GM18505 (cell line): Measurements from ENCODE around the gene PEX13.
"Not testable (repeated sequence)": the region's sequence is repeated elsewhere in the genome, so short reads cannot be mapped to it uniquely, and the experiment has no call there.

ENCODE experiments used
- ATAC-seq: cut with Tn5 transposase; IDR thresholded peaks from one replicate; pipeline ENCODE4 v1.9.1; 2021; ENCODE audit not compliant: unreplicated experiment
- POLR2A ChIP-seq: IDR thresholded peaks from 4 replicates; pipeline ENCODE4 v1.6.1; 2011; ENCODE audit warnings: borderline replicate concordance; ENCODE audit not compliant: insufficient read depth, insufficient read length; ENCODE audit errors: extremely low read depth

Gene PEX13, protein sequence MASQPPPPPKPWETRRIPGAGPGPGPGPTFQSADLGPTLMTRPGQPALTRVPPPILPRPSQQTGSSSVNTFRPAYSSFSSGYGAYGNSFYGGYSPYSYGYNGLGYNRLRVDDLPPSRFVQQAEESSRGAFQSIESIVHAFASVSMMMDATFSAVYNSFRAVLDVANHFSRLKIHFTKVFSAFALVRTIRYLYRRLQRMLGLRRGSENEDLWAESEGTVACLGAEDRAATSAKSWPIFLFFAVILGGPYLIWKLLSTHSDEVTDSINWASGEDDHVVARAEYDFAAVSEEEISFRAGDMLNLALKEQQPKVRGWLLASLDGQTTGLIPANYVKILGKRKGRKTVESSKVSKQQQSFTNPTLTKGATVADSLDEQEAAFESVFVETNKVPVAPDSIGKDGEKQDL

DNA sequence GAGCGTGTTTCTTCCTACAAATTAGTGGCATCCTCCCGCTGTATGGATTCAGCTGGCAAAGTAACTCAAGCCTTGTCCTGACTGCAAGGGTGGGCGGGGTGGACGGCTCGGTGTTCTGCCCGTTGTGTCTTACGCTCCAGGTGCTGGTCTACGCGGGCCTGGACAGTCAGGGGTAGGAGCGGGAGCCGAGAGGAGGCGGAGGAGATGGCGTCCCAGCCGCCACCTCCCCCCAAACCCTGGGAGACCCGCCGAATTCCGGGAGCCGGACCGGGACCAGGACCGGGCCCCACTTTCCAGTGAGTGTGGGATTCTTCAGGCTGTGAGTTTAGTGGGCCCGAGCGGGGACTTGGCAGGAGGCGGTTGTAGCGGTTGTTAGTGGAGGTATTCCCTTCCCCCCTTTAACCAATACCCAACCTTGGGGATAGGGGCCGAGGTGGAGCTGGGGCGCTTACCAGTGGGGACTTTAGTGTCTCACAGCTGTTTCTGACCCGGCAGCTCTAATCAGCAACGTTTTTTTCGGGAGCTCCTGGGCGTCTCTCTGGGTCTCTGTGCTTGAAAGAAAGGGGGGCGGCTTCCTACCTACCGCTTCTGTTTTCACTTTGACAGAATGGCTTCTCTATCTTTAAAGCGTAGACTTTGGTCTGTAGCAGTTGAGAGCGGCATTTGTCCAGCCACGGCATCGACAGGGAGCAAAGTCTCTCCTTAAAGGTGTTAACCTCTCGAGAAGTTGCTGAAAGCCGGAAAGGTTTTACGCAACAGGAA lies at the start of gene PEX13, which contains the start of gene PUS10:
TSS of gene PEX13 (plus strand) at position 165 of the 762 bp plus-strand sequence. CDS start at position 205, 40 bp downstream.
TSS of gene PUS10 (minus strand) at position 700 of the 762 bp plus-strand sequence. CDS start 6,365 bp downstream, outside the sequence.
- peak; percentile 69 for TF ChIP-seq POLR2A
- ATAC-seq, result peak; percentile 75

DNA sequence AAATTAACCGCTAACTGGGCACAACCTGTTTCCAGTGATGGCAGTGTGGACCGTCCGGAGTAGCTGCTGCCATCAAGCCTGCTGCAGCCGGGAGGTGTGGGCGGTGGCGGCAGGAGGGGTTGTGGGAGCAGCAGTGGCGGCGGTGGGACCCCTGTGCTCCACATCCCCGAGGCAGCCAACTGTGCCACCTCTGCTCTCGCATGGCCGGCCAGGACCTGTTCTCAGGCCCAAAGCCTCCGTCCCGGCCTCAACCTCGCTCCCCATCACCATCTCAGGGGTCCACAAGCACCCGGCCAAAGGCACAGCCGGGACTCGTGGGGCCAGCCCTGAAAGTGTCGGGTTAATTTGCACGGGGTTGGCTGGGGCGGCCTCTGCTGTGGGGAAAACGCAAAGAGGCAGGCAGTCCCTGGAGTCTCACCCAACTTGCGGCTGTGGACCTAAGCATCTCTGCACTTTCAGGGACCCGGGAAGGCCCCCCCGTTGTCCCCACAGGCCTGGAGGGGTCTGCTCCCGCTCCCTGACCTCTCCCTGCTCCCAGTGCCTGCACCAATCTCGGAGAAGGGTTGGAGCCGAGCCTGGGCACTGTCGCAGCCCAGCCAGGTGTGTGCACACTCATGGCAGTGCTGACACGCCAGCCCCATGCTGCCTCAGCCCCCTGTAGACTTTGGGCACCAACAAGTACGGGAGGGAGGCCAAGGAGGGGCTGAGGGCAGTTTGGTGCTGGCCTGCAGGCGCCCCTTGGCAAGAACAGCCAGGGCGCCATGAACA lies 44.4 kb upstream of the PEX13 start:
- ATAC-seq, result no peak
- peak; percentile 29 for TF ChIP-seq POLR2A

DNA sequence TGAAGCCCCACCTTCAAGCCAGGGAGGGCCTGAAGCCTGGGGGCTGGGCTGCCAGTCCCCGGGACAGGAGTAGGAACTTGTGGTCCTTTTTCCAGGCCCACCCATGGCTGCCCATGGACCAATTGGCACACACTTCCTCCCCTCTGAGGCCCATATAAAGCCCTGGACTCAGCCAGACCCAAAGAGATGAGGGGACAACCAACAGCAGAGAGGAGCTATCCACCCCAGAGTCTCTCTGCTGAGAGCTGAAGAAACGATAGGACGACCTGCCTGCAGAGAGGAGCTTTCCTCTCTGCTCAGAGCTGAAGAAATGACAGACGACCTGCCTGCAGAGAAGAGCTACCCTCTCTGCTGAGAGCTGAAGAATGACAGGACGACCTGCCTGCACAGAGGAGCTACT lies 43.8 kb upstream of the PEX13 start:
- no peak for TF ChIP-seq POLR2A
- ATAC-seq, result no peak

DNA sequence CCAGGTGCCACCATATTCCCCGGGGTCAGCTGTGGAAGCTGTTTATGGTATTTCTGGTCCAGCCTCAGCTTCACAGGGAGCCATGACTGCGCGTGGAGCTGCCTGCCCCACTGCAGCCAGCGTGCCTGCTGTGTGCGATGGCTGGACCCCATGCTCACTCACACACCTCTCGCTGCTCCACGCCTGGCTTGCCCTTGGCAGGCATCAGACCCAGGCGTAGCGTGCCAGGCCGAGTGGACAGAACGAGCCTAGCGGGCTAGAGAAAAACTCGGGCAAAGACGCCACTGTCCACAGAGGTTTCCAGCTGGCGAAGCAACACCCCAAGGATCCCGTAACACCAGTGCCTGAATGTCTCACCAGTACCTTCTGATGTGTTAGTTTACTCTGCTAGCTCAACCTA lies 42.9 kb upstream of the PEX13 start:
- TF ChIP-seq POLR2A, result no peak
- ATAC-seq, result no peak

DNA sequence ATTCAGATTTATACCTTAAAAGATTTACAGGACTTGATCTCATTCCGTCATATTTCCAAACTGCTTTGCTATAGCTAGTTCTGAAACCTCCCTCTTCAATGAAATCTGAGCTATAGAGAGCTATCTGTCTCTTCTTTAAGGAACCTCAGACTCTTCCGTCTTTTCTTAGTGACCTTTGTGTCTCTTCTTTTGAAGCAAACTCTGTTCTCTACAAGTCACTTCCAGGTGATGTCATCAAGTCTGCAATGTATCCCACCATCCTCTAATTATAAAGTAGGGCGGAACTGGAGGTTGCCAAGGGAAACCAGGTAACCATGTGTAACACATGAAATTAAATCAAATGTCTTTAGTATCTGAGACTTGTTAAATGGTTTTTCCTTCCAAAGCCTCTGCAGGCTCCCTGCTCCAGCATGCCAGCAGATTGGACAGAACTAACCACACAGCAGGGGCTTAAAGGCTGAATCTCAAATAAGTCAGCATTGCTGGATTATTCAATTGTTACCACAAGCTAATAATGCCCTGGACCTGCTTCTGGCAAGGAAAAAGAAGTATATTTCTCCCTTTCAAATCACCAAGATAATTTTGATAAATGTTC lies 41.2 kb upstream of the PEX13 start:
- TF ChIP-seq POLR2A, result no peak
- ATAC-seq, result no peak

DNA sequence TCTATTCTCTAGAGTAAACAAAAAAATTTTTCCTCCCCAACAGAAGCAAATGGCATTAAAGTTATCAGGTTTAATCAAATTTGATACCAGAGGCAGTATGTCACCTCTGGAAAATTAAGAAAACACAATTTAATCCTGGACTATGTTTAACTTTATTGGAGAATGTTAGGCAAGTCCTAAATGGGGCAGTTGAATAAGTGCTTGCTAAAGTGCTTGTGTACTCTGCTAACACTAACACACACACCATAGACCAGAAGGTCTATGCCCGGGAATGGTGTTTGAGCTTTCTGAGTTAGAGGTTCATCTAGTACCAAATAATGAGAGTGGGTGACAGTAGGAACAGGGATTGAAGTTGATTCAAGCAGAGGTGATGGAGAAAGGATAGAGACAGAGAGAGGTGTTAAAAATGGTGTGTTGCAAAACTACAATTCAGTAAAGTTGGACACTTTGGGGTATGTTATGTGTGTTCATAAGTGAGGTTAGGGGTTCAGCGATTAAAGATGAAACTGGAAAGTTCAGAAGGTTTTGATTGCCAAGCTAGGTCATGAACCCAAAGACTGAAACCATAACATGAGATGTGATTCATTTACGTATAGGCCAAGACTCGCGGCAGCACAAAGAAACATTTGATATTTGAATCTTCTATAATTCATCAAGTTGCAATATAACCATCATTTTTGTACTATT lies 40.5 kb upstream of the PEX13 start:
- no peak for TF ChIP-seq POLR2A
- peak; percentile 57 for ATAC-seq

DNA sequence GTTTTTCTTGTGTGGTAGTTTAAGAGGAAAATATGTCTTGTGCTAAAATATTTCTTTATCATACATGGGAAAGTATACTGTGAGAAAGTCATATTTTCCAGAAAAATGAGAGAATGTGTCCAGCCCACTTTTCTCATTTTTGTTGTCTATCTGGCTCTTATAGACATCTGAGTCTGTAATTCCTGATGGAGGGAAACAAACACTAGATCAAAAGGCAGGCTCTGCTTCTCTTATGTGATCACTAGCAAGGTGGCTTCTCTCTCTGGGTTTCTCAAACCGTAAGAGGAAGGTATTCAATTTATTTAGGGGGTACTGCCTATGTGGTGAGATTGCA lies 40.0 kb upstream of the PEX13 start:
- peak; percentile 4 for ATAC-seq
- TF ChIP-seq POLR2A, result no peak

DNA sequence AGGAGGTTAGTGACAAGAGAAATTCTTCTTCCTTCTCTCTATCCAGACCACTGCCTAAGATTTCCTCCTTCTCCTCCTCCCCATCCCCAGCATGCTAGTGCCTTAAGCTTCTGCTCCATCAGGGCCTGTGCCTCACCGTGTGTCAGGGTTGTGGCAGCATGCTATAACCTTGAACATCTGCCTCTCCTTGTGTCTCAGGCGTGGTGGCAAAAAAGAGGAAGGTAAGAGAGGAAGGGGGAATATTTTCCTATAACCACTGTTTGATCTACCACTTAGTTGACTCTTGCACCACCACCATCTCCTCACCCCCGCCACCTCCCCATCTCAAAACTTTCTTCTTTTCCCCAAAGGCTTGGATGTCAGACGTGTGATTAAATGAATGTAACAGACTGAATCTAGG lies 38.3 kb upstream of the PEX13 start:
- no peak for ATAC-seq
- TF ChIP-seq POLR2A, result no peak

DNA sequence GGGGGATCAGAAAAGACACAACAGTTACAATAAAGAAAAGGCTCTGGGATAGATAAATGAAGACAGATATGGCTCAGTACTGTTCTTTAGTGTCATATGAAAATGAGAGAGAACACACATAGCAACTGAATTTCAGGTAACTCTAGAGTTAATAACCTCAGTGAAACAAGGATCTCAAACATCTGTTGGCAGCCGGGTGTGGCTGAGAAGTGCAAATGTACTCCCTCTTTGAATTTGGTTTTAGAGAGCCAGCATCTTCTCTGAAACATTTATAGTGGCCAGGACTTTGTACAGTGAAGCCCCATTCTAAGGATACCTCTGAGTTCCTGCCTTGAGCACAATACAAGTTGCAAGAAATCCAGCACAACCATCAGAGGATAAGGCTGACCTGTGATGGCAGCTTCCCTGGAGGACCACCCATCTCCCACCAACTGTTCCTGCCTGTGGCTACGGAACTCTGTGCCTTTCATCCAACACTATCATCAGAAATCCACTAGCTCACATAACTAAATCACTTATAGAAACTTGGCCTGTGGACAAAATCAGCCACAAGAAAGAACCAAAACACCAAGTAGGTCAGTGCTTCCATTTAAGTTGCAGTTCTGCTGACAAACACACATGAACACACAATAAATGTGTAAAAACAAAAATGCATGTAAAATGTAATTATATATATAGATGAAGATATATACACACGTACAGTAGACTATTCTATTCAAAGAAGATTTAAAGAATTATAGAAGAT lies 37.3 kb upstream of the PEX13 start:
- no peak for TF ChIP-seq POLR2A
- ATAC-seq, result no peak

DNA sequence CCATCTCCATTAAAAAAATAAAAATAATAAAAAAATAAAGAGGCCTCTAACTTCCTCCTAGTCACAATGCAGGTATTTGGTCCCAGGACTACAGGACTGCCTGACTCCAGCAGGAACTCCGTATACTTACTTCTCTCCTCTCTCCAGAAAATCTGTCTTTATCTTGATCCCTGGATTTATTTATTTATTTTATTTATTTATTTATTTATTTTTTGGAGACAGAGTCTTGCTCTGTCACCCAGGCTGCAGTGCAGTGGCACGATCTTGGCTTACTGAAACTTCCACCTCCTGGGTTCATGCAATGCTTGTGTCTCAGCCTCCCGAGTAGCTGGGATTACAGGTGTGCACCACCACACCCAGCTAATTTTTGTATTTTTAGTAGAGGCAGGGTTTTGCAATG lies 35.5 kb upstream of the PEX13 start:
- ATAC-seq, result not testable (repeated sequence)

DNA sequence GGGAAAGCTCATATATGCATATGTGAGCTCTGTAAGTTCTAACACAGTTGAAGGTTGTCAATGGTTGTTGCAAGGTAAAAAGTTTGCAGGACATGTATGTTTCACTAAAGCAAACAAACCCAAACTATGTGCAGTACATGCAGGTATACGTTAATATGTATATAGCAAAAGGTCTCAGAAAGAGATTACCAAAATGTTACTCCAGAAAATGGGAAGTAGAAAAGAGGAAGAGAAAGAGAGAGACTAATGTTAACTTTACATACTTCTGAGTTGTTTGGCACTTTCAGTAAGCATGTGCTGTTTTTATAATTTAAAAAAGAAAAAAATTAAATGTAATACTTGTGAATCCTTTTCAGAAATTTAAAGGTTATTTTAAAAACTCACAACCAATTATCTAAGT lies 32.8 kb upstream of the PEX13 start:
- TF ChIP-seq POLR2A, result no peak
- no peak for ATAC-seq

DNA sequence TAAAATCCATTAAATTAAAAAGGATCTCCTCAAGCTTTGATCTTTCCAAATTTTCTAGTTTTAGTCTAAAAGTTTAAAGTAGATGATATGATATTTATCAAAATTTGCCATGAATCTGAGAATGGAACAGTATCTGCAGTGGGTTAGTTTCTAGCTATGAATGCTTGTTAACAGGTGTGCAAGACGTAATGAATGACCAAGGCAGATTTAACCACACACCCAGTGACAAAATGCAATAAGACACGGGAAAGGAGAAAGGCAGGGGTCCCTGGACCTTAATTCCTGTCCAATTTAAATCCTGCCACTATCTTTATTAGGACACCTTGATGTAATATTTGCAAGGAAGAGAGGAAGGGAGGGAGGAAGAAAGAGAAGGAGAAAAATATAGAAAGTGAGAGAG lies 30.5 kb upstream of the PEX13 start:
- TF ChIP-seq POLR2A, result no peak
- ATAC-seq, result no peak

DNA sequence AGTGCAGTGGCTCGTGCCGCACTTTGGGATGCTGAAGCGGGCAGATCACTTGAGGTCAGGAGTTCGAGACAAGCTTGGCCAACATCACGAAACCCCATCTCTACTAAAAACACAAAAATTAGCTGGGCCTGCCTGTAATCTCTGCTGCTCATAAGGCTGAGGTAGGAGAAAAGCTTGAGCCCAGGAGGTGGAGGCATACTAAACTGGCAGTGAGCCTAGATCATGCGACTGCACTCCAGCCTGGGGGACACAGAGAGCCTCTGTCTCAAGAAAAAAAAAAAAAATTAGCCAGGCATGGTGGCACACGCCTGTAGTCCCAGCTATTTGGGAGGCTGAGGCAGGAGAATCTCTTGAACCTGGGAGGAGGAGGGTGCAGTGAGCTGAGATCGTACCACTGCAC lies 29.9 kb upstream of the PEX13 start:
- not testable (repeated sequence) for ATAC-seq
